HG02840 (cell line): ENCODE results near the gene STAB1.
"Not testable (repeated sequence)": the region's sequence is repeated elsewhere in the genome, so short reads cannot be mapped to it uniquely, and the experiment has no call there.

Experiments used
- ATAC-seq: cut with Tn5 transposase; IDR thresholded peaks from one replicate; pipeline ENCODE4 v1.9.1; 2021; ENCODE audit warnings: mild to moderate bottlenecking, moderate library complexity, moderate number of reproducible peaks; ENCODE audit not compliant: unreplicated experiment, low FRiP score

STAB1 gene

DNA sequence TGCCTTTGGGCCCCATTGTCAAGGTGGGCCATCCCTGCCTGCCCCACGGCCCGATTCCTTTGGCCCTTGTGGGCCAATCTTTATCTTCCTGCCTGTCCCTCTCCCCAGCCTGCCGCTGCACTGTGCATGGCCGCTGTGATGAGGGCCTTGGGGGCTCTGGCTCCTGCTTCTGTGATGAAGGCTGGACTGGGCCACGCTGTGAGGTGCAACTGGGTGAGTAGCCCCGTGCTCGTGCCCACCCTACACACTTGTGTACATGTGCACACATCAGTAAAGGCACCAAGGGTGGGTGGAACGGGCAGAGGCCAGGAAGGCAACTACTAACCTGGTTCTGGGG is 26.3 kb downstream of the STAB1 start:
- no peak for ATAC-seq

GRCh38 chr3:52521881-52522650 is 26.9 kb downstream of the STAB1 start:
- no peak for ATAC-seq

- no peak for ATAC-seq
Observed at GRCh38 chr3:52522651-52523251, 27.6 kb downstream of the STAB1 start.

DNA sequence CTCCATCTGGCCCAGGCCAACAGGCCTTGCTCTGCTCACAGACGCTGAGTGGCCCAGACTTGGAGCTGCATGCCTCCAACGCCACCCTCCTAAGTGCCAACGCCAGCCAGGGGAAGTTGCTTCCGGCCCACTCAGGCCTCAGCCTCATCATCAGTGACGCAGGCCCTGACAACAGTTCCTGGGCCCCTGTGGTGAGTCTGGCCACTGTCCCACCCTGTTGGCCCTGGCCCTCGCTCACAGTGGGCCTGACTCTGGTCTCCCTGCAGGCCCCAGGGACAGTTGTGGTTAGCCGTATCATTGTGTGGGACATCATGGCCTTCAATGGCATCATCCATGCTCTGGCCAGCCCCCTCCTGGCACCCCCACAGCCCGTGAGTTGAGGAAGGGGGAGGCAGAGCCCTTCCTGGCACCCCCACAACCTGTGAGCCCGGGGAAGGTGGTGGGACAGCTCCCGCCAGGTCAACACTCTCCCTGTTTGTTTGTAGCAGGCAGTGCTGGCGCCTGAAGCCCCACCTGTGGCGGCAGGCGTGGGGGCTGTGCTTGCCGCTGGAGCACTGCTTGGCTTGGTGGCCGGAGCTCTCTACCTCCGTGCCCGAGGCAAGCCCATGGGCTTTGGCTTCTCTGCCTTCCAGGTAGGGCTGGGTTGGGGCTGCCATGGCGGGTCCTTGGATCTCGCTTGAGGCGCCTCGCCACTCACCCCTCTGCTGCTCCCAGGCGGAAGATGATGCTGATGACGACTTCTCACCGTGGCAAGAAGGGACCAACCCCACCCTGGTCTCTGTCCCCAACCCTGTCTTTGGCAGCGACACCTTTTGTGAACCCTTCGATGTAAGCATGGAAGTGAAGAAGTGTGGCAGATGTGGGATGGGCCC is 28.5 kb downstream of the STAB1 start:
- ATAC-seq = no peak

- no peak for ATAC-seq
Observed at GRCh38 chr3:52524258-52524751, 29.2 kb downstream of the STAB1 start.

DNA sequence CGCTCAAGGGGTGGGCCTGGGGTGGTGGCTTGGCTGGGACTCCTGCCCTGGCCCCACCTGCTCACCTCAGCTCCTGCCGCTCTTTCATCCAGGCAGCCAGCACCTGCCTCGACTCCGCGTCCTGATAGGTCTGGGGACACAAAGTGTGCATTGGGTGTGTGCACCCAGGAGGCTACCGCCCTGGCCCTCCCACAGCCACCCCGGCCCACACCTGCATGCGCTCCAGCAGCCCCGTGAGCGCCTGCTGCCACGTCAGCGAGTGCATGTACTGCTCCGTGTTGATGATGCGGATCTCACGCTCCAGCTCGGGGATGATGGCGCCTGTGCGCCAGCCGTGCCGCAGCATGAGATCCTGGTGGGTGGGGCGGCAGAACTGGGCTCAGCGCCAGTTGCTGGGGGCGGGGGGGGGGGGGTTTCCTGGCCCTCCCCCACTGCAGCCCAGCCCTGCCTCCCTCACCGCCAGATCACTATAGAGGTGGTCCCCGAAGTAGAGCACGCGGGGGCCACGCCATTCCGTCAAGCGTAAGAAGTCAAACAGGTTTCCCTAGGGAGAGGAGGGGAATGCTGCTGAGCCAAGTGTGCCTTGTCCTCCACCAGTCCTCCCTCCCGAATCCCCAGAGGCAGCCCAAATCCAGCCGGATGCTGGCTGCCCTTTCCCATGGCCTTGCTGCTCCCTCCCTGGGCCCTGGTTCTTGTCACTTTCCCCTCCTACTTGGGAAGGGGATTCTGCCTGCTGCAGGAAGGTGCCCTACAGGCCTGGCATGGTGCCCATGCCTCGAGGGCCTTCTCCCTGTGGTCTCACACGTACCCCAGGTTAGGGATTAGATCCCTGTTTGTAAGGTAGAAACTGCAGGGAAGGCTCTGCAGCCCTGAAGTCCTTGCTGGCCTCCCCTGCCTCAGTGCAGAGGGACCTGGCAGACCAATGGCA is 29.9 kb downstream of the STAB1 start:
- ATAC-seq = no peak

- ATAC-seq = no peak
Observed at GRCh38 chr3:52525680-52526561, 30.8 kb downstream of the STAB1 start.

DNA sequence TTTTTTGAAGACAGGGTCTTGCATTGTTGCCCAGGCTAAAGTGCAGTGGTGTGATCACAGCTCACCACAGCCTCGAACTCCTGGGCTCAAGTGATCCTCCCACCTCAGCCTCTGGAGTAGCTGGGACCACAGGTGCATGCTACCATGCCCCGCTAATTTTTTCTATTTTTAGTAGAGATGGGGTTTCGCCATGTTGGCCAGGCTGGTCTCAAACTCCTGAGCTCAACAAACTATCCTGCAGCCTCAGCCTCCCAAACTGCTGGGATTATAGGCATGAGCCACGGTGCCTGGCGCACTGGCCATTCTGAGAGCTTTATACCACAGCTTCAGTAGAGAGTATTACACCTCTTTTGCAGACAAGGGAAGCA is 31.5 kb downstream of the STAB1 start:
- ATAC-seq = not testable (repeated sequence)

DNA sequence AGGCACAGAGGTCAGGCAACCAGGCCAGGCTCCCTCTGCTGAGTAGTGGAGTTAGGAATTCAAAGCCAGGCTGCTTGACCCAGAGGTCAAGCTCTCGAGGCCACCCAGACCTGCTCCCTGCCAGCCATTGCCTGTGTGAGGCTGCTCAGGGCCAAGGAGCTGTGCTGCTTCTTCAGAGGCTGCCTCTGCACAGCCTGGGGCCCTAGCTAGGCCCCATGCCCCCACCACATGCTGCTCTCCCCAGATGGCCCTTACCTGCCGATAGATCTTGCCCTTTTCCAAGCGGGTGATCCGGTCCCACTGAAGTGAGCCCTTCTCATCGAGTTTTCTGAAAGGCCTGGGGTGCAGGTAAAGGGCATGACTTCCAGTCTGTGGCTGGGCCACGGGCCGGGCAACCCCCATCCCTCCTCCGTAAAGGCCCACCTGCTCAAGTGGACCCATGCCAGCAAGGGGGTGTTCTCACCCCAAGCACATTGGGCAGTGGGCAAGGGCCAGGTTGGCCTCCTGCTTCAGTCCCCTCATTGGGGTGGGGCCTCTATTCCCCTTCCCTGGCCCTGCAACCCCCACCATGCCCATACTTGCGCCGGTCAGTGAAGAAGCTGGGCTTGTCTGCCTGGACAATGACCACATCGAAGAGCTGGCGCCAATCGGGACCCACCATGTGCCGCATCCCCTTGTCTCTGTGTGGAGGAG is 32.0 kb downstream of the STAB1 start:
- no peak for ATAC-seq

GRCh38 chr3:52527732-52528585 is 32.8 kb downstream of the STAB1 start:
- ATAC-seq = no peak

DNA sequence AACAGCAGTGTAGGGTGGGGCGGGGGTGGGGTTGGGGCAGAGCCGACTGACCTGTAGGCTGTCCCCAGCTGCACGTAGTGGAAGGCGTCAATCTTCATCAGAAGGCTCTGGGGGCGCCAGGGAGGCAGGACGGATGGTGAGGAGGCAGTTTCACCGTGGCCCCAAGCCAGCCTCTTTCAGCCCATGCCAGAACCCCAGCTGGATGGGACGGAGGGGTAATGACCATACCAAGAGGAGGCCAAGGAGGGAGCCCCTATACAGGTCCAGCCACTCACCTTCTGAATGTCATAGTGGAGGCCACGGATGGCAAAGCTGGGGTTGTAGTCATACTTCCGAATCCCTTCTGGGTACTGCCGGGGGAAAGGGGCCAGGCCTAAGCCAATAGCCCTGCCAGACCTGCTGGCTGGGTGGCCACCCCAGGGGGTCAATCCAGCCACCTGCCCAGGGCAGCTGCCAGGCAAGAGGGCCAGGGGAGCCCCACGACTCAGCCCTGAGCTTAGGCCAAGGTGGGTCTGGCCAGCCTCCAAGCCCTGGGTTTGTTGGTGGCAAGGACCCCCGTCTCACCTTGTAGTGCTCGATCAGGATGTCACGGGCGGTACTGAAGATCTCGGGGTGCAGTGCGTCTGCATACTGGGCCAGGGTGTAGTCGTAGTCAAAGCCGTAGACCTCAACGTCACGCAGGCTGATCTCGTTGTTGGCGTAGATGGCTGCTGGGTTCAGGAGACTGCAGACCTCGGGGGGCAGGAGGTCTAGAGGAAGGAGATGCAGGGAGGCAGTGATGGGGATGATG is 33.6 kb downstream of the STAB1 start:
- ATAC-seq = no peak

DNA sequence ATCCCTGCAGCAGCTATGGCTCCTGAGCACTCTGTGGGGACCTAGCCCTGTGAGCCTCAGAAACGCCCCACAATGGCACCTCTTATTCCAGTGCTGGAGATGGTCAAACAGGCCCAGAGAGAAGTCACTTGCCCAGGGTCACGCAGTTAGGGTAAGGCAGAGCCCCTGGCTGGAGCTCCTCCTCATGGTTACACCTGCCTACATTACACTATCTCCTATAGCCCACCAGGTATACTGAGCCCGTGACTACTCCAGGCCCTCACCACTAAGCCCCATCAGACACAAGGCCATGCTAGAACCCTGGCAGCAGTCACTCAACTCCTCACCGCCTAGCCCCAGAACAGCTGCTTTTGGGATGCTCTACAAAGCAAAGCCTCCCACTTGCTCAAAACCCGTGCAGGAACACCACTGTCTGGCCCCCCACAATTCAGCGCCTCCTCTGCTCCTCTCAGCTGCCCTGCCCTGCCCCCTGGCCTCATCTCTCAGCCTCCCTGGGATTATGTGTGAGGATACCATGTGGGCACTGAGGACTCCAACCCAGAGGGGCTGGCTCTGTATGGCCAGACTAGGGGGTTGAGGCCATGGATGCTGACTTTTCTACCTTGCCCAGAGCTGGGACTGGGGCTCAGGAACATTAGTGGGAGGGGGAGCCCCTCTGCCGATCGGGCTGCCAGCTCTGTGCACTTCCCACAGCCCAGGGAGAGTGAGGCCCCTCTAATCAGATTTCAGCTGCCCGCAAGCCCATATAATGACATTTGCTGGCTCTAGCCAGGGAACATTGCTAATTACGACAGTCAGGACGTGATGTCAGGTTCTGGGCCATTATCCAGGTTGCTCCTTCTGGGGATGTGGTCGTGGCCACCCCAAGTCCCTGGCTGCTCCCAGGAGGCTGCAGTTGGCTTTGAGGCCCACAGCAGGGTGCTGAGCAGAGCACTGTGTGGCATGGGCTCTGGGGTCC is 34.5 kb downstream of the STAB1 start:
- ATAC-seq = no peak

DNA sequence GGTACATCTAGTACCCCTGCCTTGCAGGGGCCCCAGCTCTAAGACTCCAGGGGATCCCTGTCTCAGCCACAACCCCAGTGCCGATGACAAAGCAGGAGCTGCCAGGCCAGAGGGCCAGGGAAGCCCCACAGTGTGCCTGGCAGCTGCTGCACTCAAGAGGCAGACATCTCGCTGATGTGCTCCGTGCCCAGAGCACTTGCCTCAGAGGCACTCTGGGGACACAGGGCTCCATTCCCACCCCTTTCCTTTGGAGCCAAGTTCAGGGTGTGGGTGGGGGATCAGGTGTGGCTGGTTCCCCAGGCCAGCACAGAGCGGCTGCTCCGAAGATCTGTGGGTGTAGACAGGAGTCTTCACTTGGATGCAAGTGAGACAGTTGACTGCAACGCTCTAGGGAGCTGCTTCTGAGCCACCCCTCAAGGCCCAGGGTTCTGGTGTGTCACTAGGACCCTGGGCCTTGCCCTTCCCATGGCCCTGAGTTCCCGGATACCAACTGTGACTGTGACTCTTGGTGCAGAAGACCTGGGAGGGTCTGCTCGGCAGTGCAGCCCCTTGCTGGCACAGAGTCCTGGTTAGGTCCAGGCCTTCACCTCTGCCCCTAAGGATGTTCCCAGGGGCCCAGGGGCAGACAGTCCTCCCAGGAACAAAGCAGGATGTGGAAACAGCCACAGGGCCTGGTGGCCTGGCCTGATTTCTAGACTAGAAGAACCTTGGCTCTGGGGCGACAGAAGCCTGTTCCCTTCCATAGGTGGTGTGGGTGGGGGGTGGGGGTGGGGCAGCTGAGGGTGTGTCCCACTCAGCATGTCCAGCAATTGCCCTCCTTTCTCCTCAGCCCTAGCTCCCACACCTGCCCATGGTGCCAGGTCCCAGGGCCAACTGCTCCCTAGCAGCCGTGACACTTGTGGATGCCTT is 36.0 kb downstream of the STAB1 start:
- ATAC-seq = no peak

GRCh38 chr3:52531860-52532516 is 36.9 kb downstream of the STAB1 start:
- ATAC-seq = no peak

DNA sequence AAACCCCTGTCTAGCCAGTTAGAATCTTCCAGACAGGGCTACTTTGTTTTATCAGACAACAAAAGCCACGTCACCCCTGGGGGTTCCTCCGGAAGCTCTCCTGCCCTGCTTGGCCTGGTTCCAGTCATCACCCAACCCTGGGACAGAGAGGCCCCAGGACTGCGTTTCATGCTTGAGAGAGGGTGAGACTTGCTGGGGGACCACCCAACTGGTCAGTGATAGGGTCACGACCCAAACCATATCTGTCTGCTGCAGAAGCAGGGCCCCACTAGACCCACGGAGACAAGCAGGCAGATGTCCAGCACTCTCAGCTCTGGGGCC is 37.3 kb downstream of the STAB1 start:
- ATAC-seq = no peak
